Keratinocyte (primary cell): ENCODE results near the gene SCD5. TPM values are rescaled to one million over a fixed set of nuclear protein-coding genes. Genes with fewer than 3 reads are reported as not detected.

Experiments used
- DNase-seq: peaks from one replicate; pipeline ENCODE4 v3.0.0-alpha.2; 2011; ENCODE audit warnings: low read depth, missing footprints, low spot score
- FAIRE-seq: peaks from 2 replicates; lab custom pipeline; 2011; peaks lifted over from hg19 to GRCh38; lab: Jason Lieb, UNC
- H2AFZ ChIP-seq: 2 replicates; pipeline ENCODE4 v1.6.0; 2012; ENCODE audit warnings: low read length, control low read depth, inconsistent platforms; ENCODE audit not compliant: control insufficient read depth
- H3K27ac ChIP-seq: 2 replicates; pipeline ENCODE4 v1.5.1; 2011; ENCODE audit warnings: low read length; ENCODE audit not compliant: control insufficient read depth, insufficient read depth
- H3K27me3 ChIP-seq: 3 replicates; pipeline ENCODE4 v1.6.0; 2011; ENCODE audit warnings: low read length; ENCODE audit not compliant: control insufficient read depth, insufficient read depth; ENCODE audit errors: extremely low read depth
- H3K36me3 ChIP-seq, 2 experiments: 2 replicates in 1 of 2; 3 replicates in 1 of 2; pipeline ENCODE4 v1.5.1; 2011; ENCODE audit warnings: low read length in 2 of 2, mild to moderate bottlenecking in 1 of 2; ENCODE audit not compliant: control insufficient read depth in 2 of 2, insufficient read depth in 2 of 2; ENCODE audit errors: extremely low read depth in 1 of 2
- H3K4me1 ChIP-seq: 3 replicates; pipeline ENCODE4 v1.5.1; 2011; ENCODE audit warnings: low read length; ENCODE audit not compliant: control insufficient read depth, insufficient read depth; ENCODE audit errors: extremely low read depth
- H3K4me2 ChIP-seq: 3 replicates; pipeline ENCODE4 v1.6.0; 2011; ENCODE audit warnings: low read depth, low read length; ENCODE audit not compliant: control insufficient read depth, insufficient read depth; ENCODE audit errors: extremely low read depth
- H3K4me3 ChIP-seq, 3 experiments: fragments of 200-600 bp in 1 of 3; sonication (generic) in 1 of 3; 2 replicates in 2 of 3; 3 replicates in 1 of 3; pipeline ENCODE4 v1.5.1; 2011 to 2016; ENCODE audit warnings: low read length in 3 of 3, mild to moderate bottlenecking in 3 of 3, control low read depth in 2 of 3, inconsistent platforms in 1 of 3, low read depth in 1 of 3, mixed read lengths in 1 of 3, mixed run types in 1 of 3, moderate library complexity in 1 of 3; ENCODE audit not compliant: control insufficient read depth in 2 of 3, insufficient read depth in 2 of 3; ENCODE audit errors: extremely low read depth in 1 of 3
- H3K79me2 ChIP-seq: 2 replicates; pipeline ENCODE4 v1.6.0; 2012; ENCODE audit warnings: low read length; ENCODE audit not compliant: control insufficient read depth, insufficient read depth
- H3K9ac ChIP-seq: 3 replicates; pipeline ENCODE4 v1.6.0; 2011; ENCODE audit warnings: low read length; ENCODE audit not compliant: control insufficient read depth, insufficient read depth; ENCODE audit errors: extremely low read depth
- H3K9me1 ChIP-seq: 3 replicates; pipeline ENCODE4 v1.6.0; 2011; ENCODE audit warnings: low read length; ENCODE audit not compliant: control insufficient read depth, insufficient read depth; ENCODE audit errors: extremely low read depth
- H3K9me3 ChIP-seq: 2 replicates; pipeline ENCODE4 v1.5.1; 2012; ENCODE audit warnings: low read depth, low read length; ENCODE audit not compliant: control insufficient read depth
- H4K20me1 ChIP-seq: 3 replicates; pipeline ENCODE4 v1.6.0; 2011; ENCODE audit warnings: low read length; ENCODE audit not compliant: control insufficient read depth, insufficient read depth; ENCODE audit errors: extremely low read depth
- EZH2 ChIP-seq: IDR thresholded peaks from one replicate; pipeline ENCODE4 v1.6.1; 2012; ENCODE audit warnings: inconsistent platforms, mild to moderate bottlenecking, low read length, moderate library complexity
- dilution Hi-C: fragments of 300-500 bp; cut with MboI; formaldehyde crosslinking; loops from one replicate; pipeline ENCODE4 v1.7.0; 2020; ENCODE audit warnings: low sequenced_read_pairs; ENCODE audit not compliant: extremely low pct_ligation_motif_present
- polyA minus RNA-seq, 3 experiments: library from RNA; depleted of rRNA, polyadenylated mRNA; stranded (reverse); fragments of >200 nt; gene quantifications; 1 replicate in 1 of 3; 2 replicates in 1 of 3; 3 replicates in 1 of 3; pipeline ENCODE4 v1.2.3, GENCODE V29; 2011
- polyA plus RNA-seq, 5 experiments: library from polyadenylated mRNA; depleted of rRNA in 3 of 5; stranded (reverse) in 3 of 5; stranded (forward) in 1 of 5; unstranded in 1 of 5; fragments of >200 nt; gene quantifications; 1 replicate in 1 of 5; 2 replicates in 3 of 5; 3 replicates in 1 of 5; pipeline versions ENCODE4 v1.2.1 to v1.2.3, GENCODE V29; 2011 to 2012; ENCODE audit warnings: missing spikeins in 2 of 5, low read depth in 1 of 5, low replicate concordance in 1 of 5
- TF ChIP-seq, protein P1 (sequence below), 3 experiments: IDR thresholded peaks in 1 of 3; conservative IDR thresholded peaks in 1 of 3; optimal IDR thresholded peaks in 1 of 3; 2 replicates in 2 of 3; 3 replicates in 1 of 3; pipeline versions ENCODE3 to v1.5.1; 2011; ENCODE audit warnings: low read length in 3 of 3, mild to moderate bottlenecking in 3 of 3, moderate library complexity in 2 of 3, control low read depth in 1 of 3, inconsistent platforms in 1 of 3; ENCODE audit not compliant: insufficient read depth in 2 of 3; ENCODE audit errors: extremely low read depth in 1 of 3

Gene SCD5
- polyA plus RNA-seq (33.5 to 42.5 TPM (median 39.4 TPM) in 3 replicates), polyA minus RNA-seq (34.9 to 59.8 TPM (median 42.4 TPM) in 3 replicates)
- polyA plus RNA-seq (2011; ENCODE audit: low read depth): 24.7 TPM
- polyA plus RNA-seq (2011; cell fraction: cytosol; rRNA removed): 48.7 and 54.0 TPM in 2 replicates
- 65.6 and 67.8 TPM in 2 replicates for polyA plus RNA-seq (2011; cell fraction: nucleus; rRNA removed)
- polyA plus RNA-seq (2012; ENCODE audit: low replicate concordance): 25.2 and 47.0 TPM in 2 replicates
- polyA minus RNA-seq (2011; cell fraction: cytosol; rRNA and poly(A)+ RNA removed): 71.9 TPM
- 57.8 and 79.8 TPM in 2 replicates for polyA minus RNA-seq (2011; cell fraction: nucleus; rRNA and poly(A)+ RNA removed)

GRCh38 chr4:82798168-82799005 is at the start of gene SCD5:
SCD5 (minus strand) TSS chr4:82798796; CDS start chr4:82798537, 259 bp downstream.
- Histone ChIP-seq H3K4me3 (peak within 1 kb of the TSS; percentile 67 to 89 (median 72)), H2AFZ (peak within 1 kb of the TSS; percentile 90), H4K20me1 (no peaks in the 10 kb centered on the region), H3K9ac (peak within 1 kb of the TSS; percentile 80), H3K9me3 (no peaks in the 10 kb centered on the region), H3K79me2 (peaks cover 37% of the 10 kb centered on the region), H3K4me2 (peak within 1 kb of the TSS; percentile 90), H3K4me1 (peaks cover 20% of the 10 kb centered on the region), H3K9me1 (no peaks in the 10 kb centered on the region), H3K27me3 (no peaks in the 10 kb centered on the region), H3K36me3 (peaks cover 0 to 5% of the 10 kb centered on the region in 2 experiments), H3K27ac (peak within 1 kb of the TSS; percentile 55)
- no peak for FAIRE-seq
- TF ChIP-seq, protein P1, sequence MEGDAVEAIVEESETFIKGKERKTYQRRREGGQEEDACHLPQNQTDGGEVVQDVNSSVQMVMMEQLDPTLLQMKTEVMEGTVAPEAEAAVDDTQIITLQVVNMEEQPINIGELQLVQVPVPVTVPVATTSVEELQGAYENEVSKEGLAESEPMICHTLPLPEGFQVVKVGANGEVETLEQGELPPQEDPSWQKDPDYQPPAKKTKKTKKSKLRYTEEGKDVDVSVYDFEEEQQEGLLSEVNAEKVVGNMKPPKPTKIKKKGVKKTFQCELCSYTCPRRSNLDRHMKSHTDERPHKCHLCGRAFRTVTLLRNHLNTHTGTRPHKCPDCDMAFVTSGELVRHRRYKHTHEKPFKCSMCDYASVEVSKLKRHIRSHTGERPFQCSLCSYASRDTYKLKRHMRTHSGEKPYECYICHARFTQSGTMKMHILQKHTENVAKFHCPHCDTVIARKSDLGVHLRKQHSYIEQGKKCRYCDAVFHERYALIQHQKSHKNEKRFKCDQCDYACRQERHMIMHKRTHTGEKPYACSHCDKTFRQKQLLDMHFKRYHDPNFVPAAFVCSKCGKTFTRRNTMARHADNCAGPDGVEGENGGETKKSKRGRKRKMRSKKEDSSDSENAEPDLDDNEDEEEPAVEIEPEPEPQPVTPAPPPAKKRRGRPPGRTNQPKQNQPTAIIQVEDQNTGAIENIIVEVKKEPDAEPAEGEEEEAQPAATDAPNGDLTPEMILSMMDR (optimal IDR thresholded peaks at IDR 0.05 in 1 of 3, IDR thresholded peaks at IDR 0.05 in 1 of 3, conservative IDR thresholded peaks at IDR 0.05 in 1 of 3; ENCODE audit: extremely low read depth in 1 of 3, insufficient read depth in 2 of 3, low read length in 3 of 3): peak in 1 of 3 experiments; percentile 16
- no peak for TF ChIP-seq EZH2
- DNase-seq: no peak
- dilution Hi-C loops: no loop called here

GRCh38 chr4:82842593-82842992 is 44.0 kb upstream of the SCD5 start:
- Histone ChIP-seq H3K36me3 (peaks cover 25 to 28% of the 10 kb centered on the region in 2 experiments), H3K4me3 (no peak overlapping the region), H4K20me1 (no peaks in the 10 kb centered on the region), H3K9me3 (no peaks in the 10 kb centered on the region), H3K79me2 (peaks cover 3% of the 10 kb centered on the region), H3K27me3 (no peaks in the 10 kb centered on the region), H3K27ac (no peak overlapping the region), H3K4me1 (no peaks in the 10 kb centered on the region), H3K9me1 (peaks cover 2% of the 10 kb centered on the region), H3K4me2 (no peak overlapping the region), H2AFZ (no peak overlapping the region), H3K9ac (no peak overlapping the region)
- TF ChIP-seq EZH2: no peak
- TF ChIP-seq, protein P1 (optimal IDR thresholded peaks at IDR 0.05 in 1 of 3, IDR thresholded peaks at IDR 0.05 in 1 of 3, conservative IDR thresholded peaks at IDR 0.05 in 1 of 3; ENCODE audit: extremely low read depth in 1 of 3, insufficient read depth in 2 of 3, low read length in 3 of 3): peak; percentile 2 to 33 (median 32)
- dilution Hi-C loops: no loop called here
- DNase-seq (no peak), FAIRE-seq (no peak)
